ENCODE measurements around the gene KCND3. TPM values are rescaled to one million over a fixed set of nuclear protein-coding genes. Genes with fewer than 3 reads are reported as not detected.
"Not testable (repeated sequence)": the region's sequence is repeated elsewhere in the genome, so short reads cannot be mapped to it uniquely, and the experiment has no call there.

The KCND3 gene
- total RNA-seq, 1 donor from 2014 or later = 2.1 TPM

GRCh38 chr1:111802110-111802509 lies 187.4 kb downstream of the KCND3 start:
- H3K27me3 Mint-ChIP-seq (ENCODE audit: unreplicated experiment) = peaks cover 5% of the 10 kb centered on the region
- no peaks in the 10 kb centered on the region for H3K4me1 Mint-ChIP-seq (ENCODE audit: unreplicated experiment)
- no peak for DNase-seq (ENCODE audit: extremely low spot score, unreplicated experiment)
- H3K36me3 Mint-ChIP-seq (ENCODE audit: unreplicated experiment) = no peaks in the 10 kb centered on the region
- TF ChIP-seq CTCF (IDR thresholded peaks at IDR 0.05) = no peak
- no peak overlapping the region for H3K27ac Mint-ChIP-seq (ENCODE audit: unreplicated experiment)
- no peaks in the 10 kb centered on the region for H3K9me3 Mint-ChIP-seq (ENCODE audit: unreplicated experiment)
- H3K4me3 Mint-ChIP-seq (ENCODE audit: unreplicated experiment) = no peak overlapping the region

- Mint-ChIP-seq H3K27ac (ENCODE audit: unreplicated experiment) (no peak overlapping the region), H3K4me3 (ENCODE audit: unreplicated experiment) (no peak overlapping the region), H3K9me3 (ENCODE audit: unreplicated experiment) (no peaks in the 10 kb centered on the region), H3K27me3 (ENCODE audit: unreplicated experiment) (peaks cover 5% of the 10 kb centered on the region), H3K4me1 (ENCODE audit: unreplicated experiment) (no peaks in the 10 kb centered on the region), H3K36me3 (ENCODE audit: unreplicated experiment) (no peaks in the 10 kb centered on the region)
- no peak for TF ChIP-seq CTCF (IDR thresholded peaks at IDR 0.05)
- no peak for DNase-seq (ENCODE audit: extremely low spot score, unreplicated experiment)
These were observed 188.2 kb downstream of the KCND3 start for GRCh38 chr1:111801071-111801850.

GRCh38 chr1:111799722-111800121 lies 189.7 kb downstream of the KCND3 start:
- not testable (repeated sequence) for H3K4me1 Mint-ChIP-seq (ENCODE audit: unreplicated experiment); H3K27me3 Mint-ChIP-seq (ENCODE audit: unreplicated experiment); H3K4me3 Mint-ChIP-seq (ENCODE audit: unreplicated experiment); DNase-seq (ENCODE audit: extremely low spot score, unreplicated experiment); H3K36me3 Mint-ChIP-seq (ENCODE audit: unreplicated experiment); H3K27ac Mint-ChIP-seq (ENCODE audit: unreplicated experiment); H3K9me3 Mint-ChIP-seq (ENCODE audit: unreplicated experiment)

GRCh38 chr1:111798580-111798979 lies 190.9 kb downstream of the KCND3 start:
- Mint-ChIP-seq H3K27me3 (ENCODE audit: unreplicated experiment) (peaks cover 2% of the 10 kb centered on the region), H3K27ac (ENCODE audit: unreplicated experiment) (no peak overlapping the region), H3K4me3 (ENCODE audit: unreplicated experiment) (no peak overlapping the region), H3K9me3 (ENCODE audit: unreplicated experiment) (no peaks in the 10 kb centered on the region), H3K4me1 (ENCODE audit: unreplicated experiment) (no peaks in the 10 kb centered on the region), H3K36me3 (ENCODE audit: unreplicated experiment) (no peaks in the 10 kb centered on the region)
- DNase-seq (ENCODE audit: extremely low spot score, unreplicated experiment) = no peak
- no peak for TF ChIP-seq CTCF (IDR thresholded peaks at IDR 0.05)

GRCh38 chr1:111795401-111795800 lies 194.1 kb downstream of the KCND3 start:
- TF ChIP-seq CTCF (IDR thresholded peaks at IDR 0.05) = no peak
- H3K27ac Mint-ChIP-seq (ENCODE audit: unreplicated experiment) = no peak overlapping the region

More at GRCh38 chr1:111795401-111795800, 194.1 kb downstream of the KCND3 start:
- no peaks in the 10 kb centered on the region for H3K36me3 Mint-ChIP-seq (ENCODE audit: unreplicated experiment)
- peaks cover 15% of the 10 kb centered on the region for H3K27me3 Mint-ChIP-seq (ENCODE audit: unreplicated experiment)
- no peak for DNase-seq (ENCODE audit: extremely low spot score, unreplicated experiment)
- no peaks in the 10 kb centered on the region for H3K4me1 Mint-ChIP-seq (ENCODE audit: unreplicated experiment)
- no peaks in the 10 kb centered on the region for H3K9me3 Mint-ChIP-seq (ENCODE audit: unreplicated experiment)
- no peak overlapping the region for H3K4me3 Mint-ChIP-seq (ENCODE audit: unreplicated experiment)
